ENCODE results near the gene RARB.

The RARB gene

DNA sequence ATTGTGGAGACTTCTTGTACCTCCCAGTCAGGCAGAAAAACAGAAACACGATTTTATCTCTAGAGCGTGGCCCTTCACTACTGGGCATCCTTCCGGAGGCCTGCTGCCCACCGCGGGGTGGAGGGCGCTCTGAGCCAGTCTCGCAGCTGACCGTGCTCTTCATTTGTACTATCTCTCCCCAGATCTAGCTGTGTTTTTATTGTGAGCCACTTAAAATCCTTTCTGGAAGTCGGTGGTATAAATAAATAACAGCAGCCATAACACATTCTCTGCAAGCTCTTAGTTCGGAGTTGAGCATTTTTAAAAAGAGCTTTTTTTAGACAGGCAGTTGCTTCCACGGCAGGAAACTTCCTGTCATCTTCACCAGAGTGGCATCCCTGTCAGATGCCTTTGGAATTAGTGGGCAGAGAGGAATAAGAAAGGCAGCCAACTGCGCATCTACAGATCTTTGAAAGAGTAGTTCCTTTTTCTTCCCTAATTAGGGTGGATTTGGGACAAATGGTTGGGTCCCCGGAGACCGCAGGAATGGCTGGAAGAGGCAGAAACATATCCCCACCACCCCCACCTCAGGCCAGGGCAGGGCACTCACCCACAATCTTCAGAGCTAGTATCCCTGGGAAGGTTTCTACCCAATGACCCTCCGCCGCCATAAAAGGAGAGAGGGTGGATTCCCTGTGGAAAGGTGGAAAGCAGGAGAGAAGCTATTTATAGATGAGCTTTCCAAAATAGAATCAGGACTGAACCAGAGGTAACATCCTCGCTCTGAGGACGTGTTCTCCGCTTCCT, 145.5 kb downstream of the RARB start:
- H3K79me2 ChIP-seq = no peaks in the 10 kb centered on the region
- no peaks in the 10 kb centered on the region for H3K27me3 ChIP-seq (ENCODE audit: control insufficient read depth, insufficient read depth, low read length)
- no peak overlapping the region for H3K4me3 ChIP-seq (ENCODE audit: low read depth, low read length)
- no peak overlapping the region for H2AFZ ChIP-seq
- H3K9ac ChIP-seq = no peak overlapping the region
- no peaks in the 10 kb centered on the region for H3K9me3 ChIP-seq (ENCODE audit: control insufficient read depth, low read length)
- TF ChIP-seq, protein P1, sequence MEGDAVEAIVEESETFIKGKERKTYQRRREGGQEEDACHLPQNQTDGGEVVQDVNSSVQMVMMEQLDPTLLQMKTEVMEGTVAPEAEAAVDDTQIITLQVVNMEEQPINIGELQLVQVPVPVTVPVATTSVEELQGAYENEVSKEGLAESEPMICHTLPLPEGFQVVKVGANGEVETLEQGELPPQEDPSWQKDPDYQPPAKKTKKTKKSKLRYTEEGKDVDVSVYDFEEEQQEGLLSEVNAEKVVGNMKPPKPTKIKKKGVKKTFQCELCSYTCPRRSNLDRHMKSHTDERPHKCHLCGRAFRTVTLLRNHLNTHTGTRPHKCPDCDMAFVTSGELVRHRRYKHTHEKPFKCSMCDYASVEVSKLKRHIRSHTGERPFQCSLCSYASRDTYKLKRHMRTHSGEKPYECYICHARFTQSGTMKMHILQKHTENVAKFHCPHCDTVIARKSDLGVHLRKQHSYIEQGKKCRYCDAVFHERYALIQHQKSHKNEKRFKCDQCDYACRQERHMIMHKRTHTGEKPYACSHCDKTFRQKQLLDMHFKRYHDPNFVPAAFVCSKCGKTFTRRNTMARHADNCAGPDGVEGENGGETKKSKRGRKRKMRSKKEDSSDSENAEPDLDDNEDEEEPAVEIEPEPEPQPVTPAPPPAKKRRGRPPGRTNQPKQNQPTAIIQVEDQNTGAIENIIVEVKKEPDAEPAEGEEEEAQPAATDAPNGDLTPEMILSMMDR (IDR thresholded peaks at IDR 0.05) = no peak
- no peaks in the 10 kb centered on the region for H3K4me1 ChIP-seq
- H3K4me2 ChIP-seq (ENCODE audit: low read length) = no peak overlapping the region
- no peak overlapping the region for H3K27ac ChIP-seq
- no peaks in the 10 kb centered on the region for H3K36me3 ChIP-seq (ENCODE audit: control insufficient read depth, insufficient read depth, low read length)

DNA sequence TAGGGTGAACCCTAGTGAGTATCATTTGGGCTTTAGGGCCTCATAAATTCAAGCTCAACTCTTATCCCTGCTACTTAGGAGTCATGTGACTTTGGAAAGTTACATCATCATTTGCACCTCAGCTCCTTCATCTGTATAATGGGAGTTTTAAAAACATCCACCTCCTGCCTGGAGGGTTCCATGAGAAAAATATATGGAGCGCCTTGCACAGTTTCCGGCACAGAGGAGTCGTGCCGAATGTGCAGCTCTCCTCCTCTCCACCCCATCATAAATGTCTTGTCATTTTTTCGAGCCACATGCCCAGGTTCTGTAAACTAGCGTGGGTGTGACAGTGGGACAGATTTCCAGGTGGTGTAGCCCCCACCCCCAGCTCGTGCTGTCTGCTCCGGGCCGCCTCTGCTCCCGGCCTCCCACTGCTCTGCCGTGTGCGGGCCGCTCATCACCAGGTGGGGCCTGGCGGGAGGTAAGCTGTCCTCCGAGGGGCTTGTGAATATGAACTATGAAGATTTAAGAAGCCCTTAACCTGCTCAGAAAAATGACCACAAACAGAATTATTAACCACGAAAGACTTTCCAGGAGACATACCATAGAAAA, 146.2 kb downstream of the RARB start:
- Histone ChIP-seq H3K27ac (no peak overlapping the region), H3K36me3 (ENCODE audit: control insufficient read depth, insufficient read depth, low read length) (no peaks in the 10 kb centered on the region), H2AFZ (no peak overlapping the region), H3K9me3 (ENCODE audit: control insufficient read depth, low read length) (no peaks in the 10 kb centered on the region), H3K4me2 (ENCODE audit: low read length) (no peak overlapping the region), H3K27me3 (ENCODE audit: control insufficient read depth, insufficient read depth, low read length) (no peaks in the 10 kb centered on the region), H3K79me2 (no peaks in the 10 kb centered on the region), H3K9ac (no peak overlapping the region), H3K4me1 (no peaks in the 10 kb centered on the region), H3K4me3 (ENCODE audit: low read depth, low read length) (no peak overlapping the region)
- TF ChIP-seq, protein P1 (IDR thresholded peaks at IDR 0.05) = no peak

DNA sequence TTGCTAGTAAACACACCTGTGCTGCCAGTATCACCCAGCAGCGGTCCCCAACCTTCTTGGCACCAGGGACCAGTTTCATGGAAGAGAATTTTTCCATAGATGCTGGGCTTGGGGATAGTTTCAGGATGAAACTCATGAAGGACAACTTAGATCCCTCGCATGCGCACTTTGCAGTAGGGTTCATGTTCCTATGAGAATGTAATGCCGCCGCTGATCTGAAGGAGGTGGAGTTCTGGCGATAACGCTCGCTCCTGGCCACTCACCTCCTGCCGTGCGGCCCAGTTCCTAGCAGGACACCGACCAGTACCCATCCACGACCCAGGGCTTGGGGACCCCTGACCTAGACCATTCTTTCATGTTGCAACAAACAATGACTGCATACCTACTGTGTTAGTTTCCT, 146.9 kb downstream of the RARB start:
- Histone ChIP-seq H3K27me3 (ENCODE audit: control insufficient read depth, insufficient read depth, low read length) (no peaks in the 10 kb centered on the region), H3K27ac (no peak overlapping the region), H3K36me3 (ENCODE audit: control insufficient read depth, insufficient read depth, low read length) (no peaks in the 10 kb centered on the region), H3K79me2 (no peaks in the 10 kb centered on the region), H3K4me1 (no peaks in the 10 kb centered on the region), H3K9ac (no peak overlapping the region), H3K9me3 (ENCODE audit: control insufficient read depth, low read length) (no peaks in the 10 kb centered on the region), H2AFZ (no peak overlapping the region), H3K4me2 (ENCODE audit: low read length) (no peak overlapping the region), H3K4me3 (ENCODE audit: low read depth, low read length) (no peak overlapping the region)
- TF ChIP-seq, protein P1 (IDR thresholded peaks at IDR 0.05) = no peak

DNA sequence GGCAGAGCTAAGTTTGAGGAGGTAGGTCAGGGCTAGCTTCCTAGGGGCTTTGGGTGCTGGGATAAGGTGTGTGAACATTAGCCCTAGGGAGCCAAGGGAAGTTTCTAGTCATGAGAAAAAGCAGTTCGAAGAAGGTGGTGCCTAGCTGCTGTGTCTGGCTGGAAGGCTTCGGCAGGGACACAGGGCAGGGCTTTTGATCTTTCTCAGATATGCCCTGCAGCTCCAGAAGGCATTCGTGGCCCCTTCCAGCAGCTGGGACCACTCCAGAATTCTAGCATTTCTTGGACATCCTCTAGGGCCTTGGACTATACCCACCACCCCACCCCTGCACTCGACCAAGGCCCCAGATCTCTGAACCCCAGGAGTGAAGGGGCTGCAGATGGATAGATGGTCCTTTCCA, 148.1 kb downstream of the RARB start:
- H3K9ac ChIP-seq = no peak overlapping the region
- H3K79me2 ChIP-seq = no peaks in the 10 kb centered on the region
- no peaks in the 10 kb centered on the region for H3K36me3 ChIP-seq (ENCODE audit: control insufficient read depth, insufficient read depth, low read length)
- TF ChIP-seq, protein P1 (IDR thresholded peaks at IDR 0.05) = no peak
- H3K27me3 ChIP-seq (ENCODE audit: control insufficient read depth, insufficient read depth, low read length) = no peaks in the 10 kb centered on the region
- H3K9me3 ChIP-seq (ENCODE audit: control insufficient read depth, low read length) = no peaks in the 10 kb centered on the region
- no peak overlapping the region for H3K4me3 ChIP-seq (ENCODE audit: low read depth, low read length)
- H3K4me2 ChIP-seq (ENCODE audit: low read length) = no peak overlapping the region
- no peak overlapping the region for H3K27ac ChIP-seq
- H2AFZ ChIP-seq = no peak overlapping the region
- H3K4me1 ChIP-seq = no peaks in the 10 kb centered on the region
